Epithelial cell of proximal tubule (primary cell): ENCODE data around the gene FIGN. TPM values are rescaled to one million over a fixed set of nuclear protein-coding genes. Genes with fewer than 3 reads are reported as not detected.
A peak's percentile ranks its signal among the peaks of the same experiment; 100 is the strongest.

Experiments used
- DNase-seq: peaks from one replicate; pipeline ENCODE4 v3.0.0-alpha.2; 2011; ENCODE audit warnings: low read depth
- H3K4me3 ChIP-seq: 2 replicates; pipeline ENCODE4 v1.5.1; 2011; ENCODE audit warnings: low read depth, mild to moderate bottlenecking, low read length
- CTCF ChIP-seq: conservative IDR thresholded peaks from 2 replicates; pipeline ENCODE4 v1.5.1; 2012; ENCODE audit warnings: low read depth, mild to moderate bottlenecking, low read length
- total RNA-seq: library from RNA; depleted of rRNA; stranded (reverse); fragments of >200 nt; gene quantifications from 2 replicates; pipeline ENCODE4 v1.2.3, GENCODE V29; 2015

Gene FIGN
- total RNA-seq, 1 donor from 2014 or later, result 3.2 TPM

DNA sequence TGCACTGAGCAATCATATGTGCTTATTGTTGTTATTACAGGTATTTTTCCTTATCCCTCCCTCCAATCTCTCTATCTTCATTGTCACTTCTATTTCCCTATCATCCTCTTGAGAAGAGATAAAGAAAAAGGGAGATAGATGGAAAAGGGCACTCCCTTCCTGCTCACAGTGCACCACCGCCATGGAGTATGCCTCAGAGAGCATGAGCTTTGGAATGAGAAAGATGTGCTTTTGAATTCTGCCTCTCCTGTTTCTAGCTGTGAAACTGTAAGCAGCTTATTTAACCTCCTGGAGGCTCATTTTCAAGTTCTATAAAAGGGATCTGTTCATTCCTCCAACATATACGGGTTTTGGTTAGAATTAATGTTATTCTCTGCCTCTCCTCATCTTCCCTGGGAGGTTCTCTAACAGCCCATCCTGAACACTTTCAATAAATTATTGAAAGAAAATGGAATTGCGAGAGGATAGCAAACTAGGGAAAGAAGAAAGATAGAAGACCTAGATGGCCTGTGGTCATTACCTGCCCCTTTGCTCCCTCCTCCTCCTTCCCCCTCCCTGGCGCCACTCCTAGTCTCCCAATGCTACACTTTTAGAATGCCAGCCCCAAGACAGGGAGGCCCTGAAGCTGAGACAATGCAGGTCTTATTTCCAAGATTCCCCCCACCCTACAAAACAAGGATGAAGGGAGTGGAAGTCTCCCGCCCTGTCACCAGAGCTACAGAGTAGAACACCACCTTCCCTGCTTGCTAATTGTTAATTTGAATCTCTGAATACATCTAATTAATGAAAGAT, 37.8 kb downstream of the FIGN start:
- TF ChIP-seq CTCF, result no peak
- H3K4me3 ChIP-seq, result no peak overlapping the region
- DNase-seq, result no peak

- TF ChIP-seq CTCF, result no peak
- no peak overlapping the region for H3K4me3 ChIP-seq
- no peak for DNase-seq
Measured at GRCh38 chr2:163697429-163697828, 38.4 kb downstream of the FIGN start.

GRCh38 chr2:163693484-163693883, 42.3 kb downstream of the FIGN start:
- TF ChIP-seq CTCF, result no peak
- no peak for DNase-seq
- H3K4me3 ChIP-seq, result no peak overlapping the region

- H3K4me3 ChIP-seq, result peak overlapping the region; percentile 24
- DNase-seq, result peak; percentile 48
- no peak for TF ChIP-seq CTCF
Measured at GRCh38 chr2:163692611-163693482, 43.0 kb downstream of the FIGN start.

- TF ChIP-seq CTCF, result peak; percentile 37
- no peak overlapping the region for H3K4me3 ChIP-seq
- no peak for DNase-seq
Measured at GRCh38 chr2:163692081-163692480, 43.7 kb downstream of the FIGN start.

DNA sequence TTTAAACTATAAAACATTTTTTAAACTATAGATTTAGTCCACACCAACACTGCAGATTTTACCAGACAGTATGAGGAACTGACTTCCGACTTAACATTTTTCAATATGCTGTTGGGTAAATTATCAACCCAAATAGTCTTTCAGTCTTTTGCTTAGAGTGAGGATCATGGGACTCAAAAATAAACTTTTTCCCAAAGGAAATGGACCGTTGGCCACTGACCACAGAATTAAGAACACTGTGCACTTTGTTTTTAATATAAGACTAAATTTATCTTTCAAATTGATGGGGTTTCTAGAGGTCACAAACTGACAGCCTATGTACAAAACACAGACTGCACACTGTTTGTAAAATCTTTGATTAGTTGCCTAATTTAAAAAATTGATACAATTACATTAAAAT, 44.9 kb downstream of the FIGN start:
- TF ChIP-seq CTCF, result no peak
- DNase-seq, result no peak
- no peak overlapping the region for H3K4me3 ChIP-seq
